A673 (cell line): ENCODE measurements around the gene CASP2.

Source experiments
- EZH2 ChIP-seq: fragments of 200-600 bp; sonication (generic); IDR thresholded peaks from 2 replicates; pipeline ENCODE4 v1.6.1; 2017; ENCODE audit warnings: borderline replicate concordance, low read depth, mild to moderate bottlenecking, mixed read lengths, antibody characterized with exemption, low read length; ENCODE audit not compliant: poor library complexity, severe bottlenecking
- TF ChIP-seq, protein P1 (sequence below): fragments of 300-800, 200-600 bp; sonication (generic); conservative IDR thresholded peaks from 2 replicates; pipeline ENCODE4 v1.5.1; 2017; ENCODE audit warnings: low read depth, mild to moderate bottlenecking, antibody characterized with exemption, low read length, moderate library complexity, mixed read lengths

DNA sequence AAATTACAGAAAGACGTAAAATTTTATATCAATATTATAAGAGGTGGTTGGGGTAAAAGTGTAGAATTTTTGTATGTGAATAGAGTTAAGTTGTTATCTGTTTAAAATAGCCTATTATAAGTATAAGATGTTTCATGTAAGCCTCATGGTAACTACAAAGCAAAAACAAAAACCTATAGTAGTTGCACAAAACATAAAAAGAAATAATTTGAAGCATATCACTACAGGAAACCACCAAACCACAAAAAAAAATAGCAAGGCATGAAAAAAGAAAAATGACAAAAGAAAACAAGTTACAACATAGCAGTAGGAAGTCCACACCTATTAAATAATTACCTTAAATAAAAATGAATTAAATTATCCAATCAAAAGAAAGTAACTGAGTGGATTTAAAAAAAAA lies 37.3 kb upstream of the CASP2 start:
- TF ChIP-seq, protein P1, sequence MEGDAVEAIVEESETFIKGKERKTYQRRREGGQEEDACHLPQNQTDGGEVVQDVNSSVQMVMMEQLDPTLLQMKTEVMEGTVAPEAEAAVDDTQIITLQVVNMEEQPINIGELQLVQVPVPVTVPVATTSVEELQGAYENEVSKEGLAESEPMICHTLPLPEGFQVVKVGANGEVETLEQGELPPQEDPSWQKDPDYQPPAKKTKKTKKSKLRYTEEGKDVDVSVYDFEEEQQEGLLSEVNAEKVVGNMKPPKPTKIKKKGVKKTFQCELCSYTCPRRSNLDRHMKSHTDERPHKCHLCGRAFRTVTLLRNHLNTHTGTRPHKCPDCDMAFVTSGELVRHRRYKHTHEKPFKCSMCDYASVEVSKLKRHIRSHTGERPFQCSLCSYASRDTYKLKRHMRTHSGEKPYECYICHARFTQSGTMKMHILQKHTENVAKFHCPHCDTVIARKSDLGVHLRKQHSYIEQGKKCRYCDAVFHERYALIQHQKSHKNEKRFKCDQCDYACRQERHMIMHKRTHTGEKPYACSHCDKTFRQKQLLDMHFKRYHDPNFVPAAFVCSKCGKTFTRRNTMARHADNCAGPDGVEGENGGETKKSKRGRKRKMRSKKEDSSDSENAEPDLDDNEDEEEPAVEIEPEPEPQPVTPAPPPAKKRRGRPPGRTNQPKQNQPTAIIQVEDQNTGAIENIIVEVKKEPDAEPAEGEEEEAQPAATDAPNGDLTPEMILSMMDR, result no peak
- no peak for TF ChIP-seq EZH2
